Mammary epithelial cell (primary cell): ENCODE data around the gene HPS1.

Experiments used
- CTCF ChIP-seq, 2 donors: IDR thresholded peaks in 1 of 2; conservative IDR thresholded peaks in 1 of 2; 2 replicates each; pipeline ENCODE4 v1.5.1; 2011 to 2012; ENCODE audit warnings: inconsistent platforms in 2 of 2, low read length in 2 of 2, mild to moderate bottlenecking in 2 of 2, control low read depth in 1 of 2, low read depth in 1 of 2; ENCODE audit not compliant: insufficient read depth in 1 of 2; ENCODE audit errors: extremely low read depth in 1 of 2
- EZH2 ChIP-seq: IDR thresholded peaks from 2 replicates; pipeline ENCODE4 v1.6.1; 2012; ENCODE audit warnings: low read length, inconsistent platforms, borderline replicate concordance

GRCh38 chr10:98485959-98486358 is 39.2 kb upstream of the HPS1 start:
- TF ChIP-seq CTCF (conservative IDR thresholded peaks at IDR 0.05 in 1 of 2, IDR thresholded peaks at IDR 0.05 in 1 of 2; ENCODE audit: extremely low read depth in 1 of 2, insufficient read depth in 1 of 2, low read depth in 1 of 2, low read length in 2 of 2) (no peak), EZH2 (no peak)
